CD8-positive, alpha-beta memory T cell (primary cell): ENCODE results near the gene NELL2. TPM values are rescaled to one million over a fixed set of nuclear protein-coding genes. Genes with fewer than 3 reads are reported as not detected.

Experiments
- CTCF ChIA-PET: fragments of 350-600 bp; sonication (Branson Sonifier 250); formaldehyde crosslinking; loops from one replicate; lab custom pipeline; 2021; ENCODE audit warnings: antibody characterized with exemption; lab: Charles Lee
- POLR2A ChIA-PET: fragments of 350-600 bp; sonication (Branson Sonifier 250); formaldehyde crosslinking; loops from one replicate; lab custom pipeline; 2021; ENCODE audit warnings: antibody characterized with exemption; lab: Charles Lee
- DNase-seq, 5 donors: peaks; one replicate each; pipeline versions ENCODE4 v3.0.0 to v3.0.0-alpha.2; 2020 to 2022; ENCODE audit warnings: mixed read lengths in 1 of 5
- H3K27ac ChIP-seq: one replicate; pipeline ENCODE4 v1.7.0; 2013; ENCODE audit warnings: low read depth, mild to moderate bottlenecking, low read length, moderate library complexity
- H3K27me3 ChIP-seq: 2 replicates; pipeline ENCODE4 v1.7.0; 2013; ENCODE audit warnings: low read length, mild to moderate bottlenecking; ENCODE audit not compliant: insufficient read depth, poor library complexity, severe bottlenecking
- H3K36me3 ChIP-seq: 2 replicates; pipeline ENCODE4 v1.7.0; 2013; ENCODE audit warnings: mild to moderate bottlenecking, low read length, moderate library complexity; ENCODE audit not compliant: insufficient read depth
- H3K4me1 ChIP-seq: 2 replicates; pipeline ENCODE4 v1.7.0; 2013; ENCODE audit warnings: mild to moderate bottlenecking, low read length, moderate library complexity; ENCODE audit not compliant: insufficient read depth
- H3K4me3 ChIP-seq: 2 replicates; pipeline ENCODE4 v1.7.0; 2013; ENCODE audit warnings: mild to moderate bottlenecking, low read length
- H3K9me3 ChIP-seq: 2 replicates; pipeline ENCODE4 v1.7.0; 2013; ENCODE audit warnings: mild to moderate bottlenecking, low read length
- H3K27ac Mint-ChIP-seq, 8 donors: one replicate each; pipeline ENCODE4 v1.8.0; 2020 to 2021; ENCODE audit warnings: mixed read lengths in 8 of 8, mild to moderate bottlenecking in 6 of 8, inconsistent platforms in 3 of 8, moderate library complexity in 3 of 8
- H3K27me3 Mint-ChIP-seq, 2 donors: one replicate each; pipeline ENCODE4 v1.8.0; 2020 to 2021; ENCODE audit warnings: mixed read lengths in 2 of 2, mild to moderate bottlenecking in 1 of 2, moderate library complexity in 1 of 2
- H3K36me3 Mint-ChIP-seq, 3 donors: one replicate each; pipeline ENCODE4 v1.8.0; 2020 to 2021; ENCODE audit warnings: mixed read lengths in 3 of 3, inconsistent platforms in 1 of 3, mild to moderate bottlenecking in 1 of 3
- H3K4me1 Mint-ChIP-seq, 3 donors: one replicate each; pipeline ENCODE4 v1.8.0; 2020 to 2021; ENCODE audit warnings: mixed read lengths in 3 of 3, inconsistent platforms in 1 of 3, mild to moderate bottlenecking in 1 of 3
- H3K4me3 Mint-ChIP-seq, 7 donors: one replicate each; pipeline ENCODE4 v1.8.0; 2020 to 2021; ENCODE audit warnings: mixed read lengths in 7 of 7, mild to moderate bottlenecking in 6 of 7, moderate library complexity in 4 of 7, inconsistent platforms in 2 of 7
- H3K9me3 Mint-ChIP-seq, 5 donors: one replicate each; pipeline ENCODE4 v1.8.0; 2020 to 2022; ENCODE audit warnings: mixed read lengths in 5 of 5, mild to moderate bottlenecking in 3 of 5, moderate library complexity in 2 of 5, inconsistent platforms in 1 of 5
- polyA plus RNA-seq: library from polyadenylated mRNA; unstranded; fragments of 300-500 nt; fragmentation: Illumina TruSeq; gene quantifications from one replicate; pipeline ENCODE4 v1.2.3, GENCODE V29; 2021
- total RNA-seq, 2 experiments: library from RNA; stranded (reverse); gene quantifications; one replicate each; pipeline ENCODE4 v1.2.3, GENCODE V29; 2021

NELL2 gene
- total and polyA plus RNA-seq, 3 experiments from 2014 or later, result 60.2 to 203 (median 67.0) TPM

- POLR2A ChIA-PET, result no interaction called here
- Mint-ChIP-seq H3K27ac (peak overlapping the region in 3 of 8 donors; percentile 0 to 14 (median 1)), H3K27me3 (no peaks in the 10 kb centered on the region), H3K9me3 (peaks cover 0 to 5% (median 3%) of the 10 kb centered on the region in 5 donors), H3K4me3 (no peak overlapping the region), H3K4me1 (peaks cover 2 to 8% (median 4%) of the 10 kb centered on the region in 3 donors), H3K36me3 (peaks cover 6 to 45% (median 14%) of the 10 kb centered on the region in 3 donors)
- CTCF ChIA-PET, result no interaction called here
- no peak for DNase-seq
- no peaks in the 10 kb centered on the region for H3K4me1 ChIP-seq
- no peak overlapping the region for H3K4me3 ChIP-seq
- H3K27me3 ChIP-seq, result no peaks in the 10 kb centered on the region
- H3K9me3 ChIP-seq, result no peaks in the 10 kb centered on the region
- H3K27ac ChIP-seq, result no peak overlapping the region
- H3K36me3 ChIP-seq, result no peaks in the 10 kb centered on the region
These were observed 293.6 kb downstream of the NELL2 start for GRCh38 chr12:44582521-44582920.

GRCh38 chr12:44581642-44582242 is 294.4 kb downstream of the NELL2 start:
- no peaks in the 10 kb centered on the region for H3K27me3 ChIP-seq
- DNase-seq, result no peak
- H3K4me3 ChIP-seq, result no peak overlapping the region
- no peak overlapping the region for H3K27ac ChIP-seq
- Mint-ChIP-seq H3K4me3 (no peak overlapping the region), H3K4me1 (peaks cover 2 to 8% (median 4%) of the 10 kb centered on the region in 3 donors), H3K27ac (no peak overlapping the region), H3K27me3 (no peaks in the 10 kb centered on the region), H3K9me3 (peaks cover 0 to 5% (median 3%) of the 10 kb centered on the region in 5 donors), H3K36me3 (peaks cover 6 to 43% (median 14%) of the 10 kb centered on the region in 3 donors)
- no peaks in the 10 kb centered on the region for H3K36me3 ChIP-seq
- no peaks in the 10 kb centered on the region for H3K9me3 ChIP-seq
- POLR2A ChIA-PET, result no interaction called here
- CTCF ChIA-PET, result no interaction called here
- H3K4me1 ChIP-seq, result no peaks in the 10 kb centered on the region

- DNase-seq, result no peak
- no peak overlapping the region for H3K4me3 ChIP-seq
- CTCF ChIA-PET, result no interaction called here
- no peaks in the 10 kb centered on the region for H3K36me3 ChIP-seq
- H3K27ac ChIP-seq, result no peak overlapping the region
- no peaks in the 10 kb centered on the region for H3K27me3 Mint-ChIP-seq
- peaks cover 0 to 5% (median 3%) of the 10 kb centered on the region in 5 donors for H3K9me3 Mint-ChIP-seq
- no peaks in the 10 kb centered on the region for H3K9me3 ChIP-seq
- no peaks in the 10 kb centered on the region for H3K27me3 ChIP-seq
- no peak overlapping the region for H3K27ac Mint-ChIP-seq
- POLR2A ChIA-PET, result no interaction called here
- H3K36me3 Mint-ChIP-seq, result peaks cover 5 to 44% (median 16%) of the 10 kb centered on the region in 3 donors
- peaks cover 0 to 9% (median 0%) of the 10 kb centered on the region in 3 donors for H3K4me1 Mint-ChIP-seq
- H3K4me3 Mint-ChIP-seq, result no peak overlapping the region
- no peaks in the 10 kb centered on the region for H3K4me1 ChIP-seq
These were observed 301.5 kb downstream of the NELL2 start for GRCh38 chr12:44574586-44574985.

GRCh38 chr12:44573723-44574122 is 302.4 kb downstream of the NELL2 start:
- CTCF ChIA-PET, result no interaction called here
- Histone ChIP-seq H3K27ac (no peak overlapping the region), H3K27me3 (no peaks in the 10 kb centered on the region), H3K4me1 (no peaks in the 10 kb centered on the region), H3K9me3 (no peaks in the 10 kb centered on the region), H3K4me3 (no peak overlapping the region), H3K36me3 (no peaks in the 10 kb centered on the region)
- no peak for DNase-seq
- H3K36me3 Mint-ChIP-seq, result peaks cover 5 to 36% (median 18%) of the 10 kb centered on the region in 3 donors
- H3K9me3 Mint-ChIP-seq, result peaks cover 0 to 5% (median 3%) of the 10 kb centered on the region in 5 donors
- no peaks in the 10 kb centered on the region for H3K27me3 Mint-ChIP-seq
- POLR2A ChIA-PET, result no interaction called here
- H3K4me1 Mint-ChIP-seq, result peaks cover 0 to 12% (median 4%) of the 10 kb centered on the region in 3 donors
- no peak overlapping the region for H3K4me3 Mint-ChIP-seq
- H3K27ac Mint-ChIP-seq, result no peak overlapping the region

- no peak for DNase-seq
- Histone ChIP-seq H3K36me3 (no peaks in the 10 kb centered on the region), H3K4me1 (no peaks in the 10 kb centered on the region), H3K27me3 (no peaks in the 10 kb centered on the region), H3K27ac (no peak overlapping the region), H3K4me3 (no peak overlapping the region), H3K9me3 (no peaks in the 10 kb centered on the region)
- Mint-ChIP-seq H3K4me1 (peaks cover 0 to 12% (median 4%) of the 10 kb centered on the region in 3 donors), H3K36me3 (peaks cover 0 to 26% (median 12%) of the 10 kb centered on the region in 3 donors), H3K27me3 (no peaks in the 10 kb centered on the region), H3K9me3 (no peaks in the 10 kb centered on the region), H3K27ac (no peak overlapping the region), H3K4me3 (no peak overlapping the region)
- POLR2A ChIA-PET, result interaction anchor here (0.6 kb wide), 1 partner anchor 9 kb away, joined by 6 read pairs; no protein-coding TSS in a partner anchor
- CTCF ChIA-PET, result no interaction called here
These were observed 305.0 kb downstream of the NELL2 start for GRCh38 chr12:44571006-44571550.

GRCh38 chr12:44570036-44570583 is 306.0 kb downstream of the NELL2 start:
- Histone ChIP-seq H3K4me3 (no peak overlapping the region), H3K4me1 (no peaks in the 10 kb centered on the region), H3K27ac (no peak overlapping the region), H3K9me3 (no peaks in the 10 kb centered on the region), H3K36me3 (no peaks in the 10 kb centered on the region), H3K27me3 (no peaks in the 10 kb centered on the region)
- POLR2A ChIA-PET, result no interaction called here
- no peaks in the 10 kb centered on the region for H3K27me3 Mint-ChIP-seq
- peaks cover 2 to 13% (median 12%) of the 10 kb centered on the region in 3 donors for H3K4me1 Mint-ChIP-seq
- H3K27ac Mint-ChIP-seq, result no peak overlapping the region
- CTCF ChIA-PET, result no interaction called here
- peaks cover 0 to 23% (median 9%) of the 10 kb centered on the region in 3 donors for H3K36me3 Mint-ChIP-seq
- DNase-seq, result no peak
- no peak overlapping the region for H3K4me3 Mint-ChIP-seq
- no peaks in the 10 kb centered on the region for H3K9me3 Mint-ChIP-seq

GRCh38 chr12:44565163-44565562 is 311.0 kb downstream of the NELL2 start:
- Mint-ChIP-seq H3K36me3 (peaks cover 3 to 13% (median 4%) of the 10 kb centered on the region in 3 donors), H3K4me1 (peaks cover 9 to 38% (median 33%) of the 10 kb centered on the region in 3 donors), H3K9me3 (peaks cover 0 to 3% (median 0%) of the 10 kb centered on the region in 5 donors), H3K27me3 (no peaks in the 10 kb centered on the region), H3K4me3 (no peak overlapping the region), H3K27ac (no peak overlapping the region)
- Histone ChIP-seq H3K27ac (no peak overlapping the region), H3K36me3 (no peaks in the 10 kb centered on the region), H3K4me3 (no peak overlapping the region), H3K9me3 (no peaks in the 10 kb centered on the region), H3K27me3 (no peaks in the 10 kb centered on the region), H3K4me1 (no peaks in the 10 kb centered on the region)
- no peak for DNase-seq
- POLR2A ChIA-PET, result no interaction called here
- CTCF ChIA-PET, result no interaction called here

- H3K27ac Mint-ChIP-seq, result no peak overlapping the region
- H3K4me3 ChIP-seq, result no peak overlapping the region
- H3K27me3 Mint-ChIP-seq, result no peaks in the 10 kb centered on the region
- ChIA-PET CTCF (no interaction called here), POLR2A (no interaction called here)
- no peak overlapping the region for H3K4me3 Mint-ChIP-seq
- H3K9me3 ChIP-seq, result no peaks in the 10 kb centered on the region
- H3K4me1 ChIP-seq, result no peaks in the 10 kb centered on the region
- H3K9me3 Mint-ChIP-seq, result peaks cover 0 to 3% (median 0%) of the 10 kb centered on the region in 5 donors
- peaks cover 2 to 9% (median 7%) of the 10 kb centered on the region in 3 donors for H3K36me3 Mint-ChIP-seq
- H3K4me1 Mint-ChIP-seq, result peaks cover 10 to 43% (median 35%) of the 10 kb centered on the region in 3 donors
- H3K27ac ChIP-seq, result no peak overlapping the region
- H3K36me3 ChIP-seq, result no peaks in the 10 kb centered on the region
- no peaks in the 10 kb centered on the region for H3K27me3 ChIP-seq
- no peak for DNase-seq
These were observed 312.6 kb downstream of the NELL2 start for GRCh38 chr12:44563486-44563885.
